GM06990 (cell line): ENCODE results near the gene MCRIP1.

Experiments
- DNase-seq: peaks from one replicate; pipeline ENCODE4 v3.0.0-alpha.2; 2011; ENCODE audit not compliant: insufficient read length; ENCODE audit errors: extremely low read depth
- H3K27me3 ChIP-seq: replicated peaks from 2 replicates; pipeline ENCODE4 v1.6.0; 2011; ENCODE audit warnings: low read length; ENCODE audit not compliant: control insufficient read depth, insufficient read depth
- H3K36me3 ChIP-seq: 2 replicates; pipeline ENCODE4 v1.5.1; 2011; ENCODE audit warnings: low read length; ENCODE audit not compliant: control insufficient read depth, insufficient read depth
- H3K4me3 ChIP-seq: replicated peaks from 2 replicates; pipeline ENCODE4 v1.5.1; 2011; ENCODE audit warnings: low read depth, mild to moderate bottlenecking, control low read depth, low read length
- TF ChIP-seq, protein P1 (sequence below): IDR thresholded peaks from 2 replicates; pipeline ENCODE4 v1.5.1; 2011; ENCODE audit warnings: low read length, control low read depth, mild to moderate bottlenecking, inconsistent platforms; ENCODE audit not compliant: insufficient read depth, poor library complexity, severe bottlenecking

MCRIP1 gene

GRCh38 chr17:81792675-81793615, 40.1 kb downstream of the MCRIP1 start:
- Histone ChIP-seq H3K36me3 (no peaks in the 10 kb centered on the region), H3K4me3 (no peak overlapping the region), H3K27me3 (no peaks in the 10 kb centered on the region)
- TF ChIP-seq, protein P1, sequence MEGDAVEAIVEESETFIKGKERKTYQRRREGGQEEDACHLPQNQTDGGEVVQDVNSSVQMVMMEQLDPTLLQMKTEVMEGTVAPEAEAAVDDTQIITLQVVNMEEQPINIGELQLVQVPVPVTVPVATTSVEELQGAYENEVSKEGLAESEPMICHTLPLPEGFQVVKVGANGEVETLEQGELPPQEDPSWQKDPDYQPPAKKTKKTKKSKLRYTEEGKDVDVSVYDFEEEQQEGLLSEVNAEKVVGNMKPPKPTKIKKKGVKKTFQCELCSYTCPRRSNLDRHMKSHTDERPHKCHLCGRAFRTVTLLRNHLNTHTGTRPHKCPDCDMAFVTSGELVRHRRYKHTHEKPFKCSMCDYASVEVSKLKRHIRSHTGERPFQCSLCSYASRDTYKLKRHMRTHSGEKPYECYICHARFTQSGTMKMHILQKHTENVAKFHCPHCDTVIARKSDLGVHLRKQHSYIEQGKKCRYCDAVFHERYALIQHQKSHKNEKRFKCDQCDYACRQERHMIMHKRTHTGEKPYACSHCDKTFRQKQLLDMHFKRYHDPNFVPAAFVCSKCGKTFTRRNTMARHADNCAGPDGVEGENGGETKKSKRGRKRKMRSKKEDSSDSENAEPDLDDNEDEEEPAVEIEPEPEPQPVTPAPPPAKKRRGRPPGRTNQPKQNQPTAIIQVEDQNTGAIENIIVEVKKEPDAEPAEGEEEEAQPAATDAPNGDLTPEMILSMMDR = no peak
- no peak for DNase-seq
